Stimulated activated CD4-positive, alpha-beta T cell treated with anti-CD3 and anti-CD28 coated beads, Interleukin-1b, Interleukin-23, amount 100 ng/mL, for 1 hour (primary cell): ENCODE measurements around the gene FOXO6.

ENCODE experiments used
- DNase-seq, 2 donors: peaks; one replicate each; pipeline ENCODE4 v3.0.0-alpha.2; 2020; ENCODE audit warnings: low read depth in 2 of 2

FOXO6 gene

GRCh38 chr1:41404308-41404761, 43.1 kb downstream of the FOXO6 start:
- no peak for DNase-seq

GRCh38 chr1:41407664-41408252, 46.5 kb downstream of the FOXO6 start:
- no peak for DNase-seq

- no peak for DNase-seq
Observed at GRCh38 chr1:41408691-41409090, 47.5 kb downstream of the FOXO6 start.

GRCh38 chr1:41409825-41410224, 48.6 kb downstream of the FOXO6 start:
- no peak for DNase-seq

- no peak for DNase-seq
Observed at GRCh38 chr1:41410462-41410861, 49.2 kb downstream of the FOXO6 start.

GRCh38 chr1:41411229-41411628, 50.0 kb downstream of the FOXO6 start:
- DNase-seq, result no peak

GRCh38 chr1:41412748-41413147, 51.5 kb downstream of the FOXO6 start:
- DNase-seq, result no peak

GRCh38 chr1:41413748-41414281, 52.6 kb downstream of the FOXO6 start:
- DNase-seq, result no peak

- DNase-seq, result no peak
Observed at GRCh38 chr1:41414296-41414695, 53.1 kb downstream of the FOXO6 start.

- DNase-seq, result no peak
Observed at GRCh38 chr1:41414716-41415306, 53.6 kb downstream of the FOXO6 start.

- no peak for DNase-seq
Observed at GRCh38 chr1:41416081-41416480, 54.8 kb downstream of the FOXO6 start.

- DNase-seq, result peak; percentile 19 to 44
Observed at GRCh38 chr1:41416552-41417334, 55.5 kb downstream of the FOXO6 start.

GRCh38 chr1:41417335-41417682, 56.1 kb downstream of the FOXO6 start:
- no peak for DNase-seq

GRCh38 chr1:41417746-41418145, 56.5 kb downstream of the FOXO6 start:
- no peak for DNase-seq

- DNase-seq, result no peak
Observed at GRCh38 chr1:41418857-41419583, 57.8 kb downstream of the FOXO6 start.

GRCh38 chr1:41419584-41420295, 58.5 kb downstream of the FOXO6 start:
- no peak for DNase-seq

- no peak for DNase-seq
Observed at GRCh38 chr1:41420351-41420750, 59.1 kb downstream of the FOXO6 start.

GRCh38 chr1:41420860-41421259, 59.6 kb downstream of the FOXO6 start:
- DNase-seq, result no peak

- DNase-seq, result no peak
Observed at GRCh38 chr1:41422306-41422705, 61.1 kb downstream of the FOXO6 start.

GRCh38 chr1:41423511-41424191, 62.4 kb downstream of the FOXO6 start:
- DNase-seq, result no peak

GRCh38 chr1:41424581-41425118, 63.4 kb downstream of the FOXO6 start:
- DNase-seq, result no peak
